ENCODE measurements around the gene NDFIP1. TPM values are rescaled to one million over a fixed set of nuclear protein-coding genes. Genes with fewer than 3 reads are reported as not detected.

Gene NDFIP1
- total and polyA plus RNA-seq, 2 experiments from 2014 or later: 78.0 to 83.5 TPM

GRCh38 chr5:142191776-142192175 is 83.2 kb downstream of the NDFIP1 start:
- Histone ChIP-seq H3K36me3 (no peaks in the 10 kb centered on the region), H3K4me1 (ENCODE audit: low read depth) (peaks cover 11% of the 10 kb centered on the region), H3K27me3 (no peaks in the 10 kb centered on the region), H3K27ac (no peak overlapping the region), H3K9me3 (ENCODE audit: low read depth) (no peaks in the 10 kb centered on the region), H3K4me3 (no peak overlapping the region)
- no peak for DNase-seq (ENCODE audit: low read depth in 1 of 2, low spot score in 1 of 2)
- no peak for TF ChIP-seq CTCF (IDR thresholded peaks at IDR 0.05; ENCODE audit: low read depth, low read length)

GRCh38 chr5:142192286-142193113 is 83.9 kb downstream of the NDFIP1 start:
- DNase-seq (ENCODE audit: low read depth in 1 of 2, low spot score in 1 of 2): no peak
- Histone ChIP-seq H3K9me3 (ENCODE audit: low read depth) (no peaks in the 10 kb centered on the region), H3K36me3 (no peaks in the 10 kb centered on the region), H3K27me3 (no peaks in the 10 kb centered on the region), H3K4me3 (no peak overlapping the region), H3K4me1 (ENCODE audit: low read depth) (peaks cover 11% of the 10 kb centered on the region), H3K27ac (no peak overlapping the region)
- TF ChIP-seq CTCF (IDR thresholded peaks at IDR 0.05; ENCODE audit: low read depth, low read length): no peak

- no peak for TF ChIP-seq CTCF (IDR thresholded peaks at IDR 0.05; ENCODE audit: low read depth, low read length)
These were observed 84.5 kb downstream of the NDFIP1 start for GRCh38 chr5:142193114-142193428.

GRCh38 chr5:142197098-142197497 is 88.5 kb downstream of the NDFIP1 start:
- H3K27ac ChIP-seq: no peak overlapping the region

More at GRCh38 chr5:142193114-142193428, 84.5 kb downstream of the NDFIP1 start:
- Histone ChIP-seq H3K36me3 (no peaks in the 10 kb centered on the region), H3K9me3 (ENCODE audit: low read depth) (no peaks in the 10 kb centered on the region), H3K4me1 (ENCODE audit: low read depth) (peaks cover 11% of the 10 kb centered on the region), H3K27me3 (no peaks in the 10 kb centered on the region), H3K27ac (no peak overlapping the region), H3K4me3 (no peak overlapping the region)
- no peak for DNase-seq (ENCODE audit: low read depth in 1 of 2, low spot score in 1 of 2)

GRCh38 chr5:142197781-142198180 is 89.2 kb downstream of the NDFIP1 start:
- H3K9me3 ChIP-seq (ENCODE audit: low read depth): no peaks in the 10 kb centered on the region
- no peaks in the 10 kb centered on the region for H3K4me1 ChIP-seq (ENCODE audit: low read depth)
- no peak overlapping the region for H3K27ac ChIP-seq
- H3K36me3 ChIP-seq: no peaks in the 10 kb centered on the region
- TF ChIP-seq CTCF (IDR thresholded peaks at IDR 0.05; ENCODE audit: low read depth, low read length): no peak
- DNase-seq (ENCODE audit: low read depth in 1 of 2, low spot score in 1 of 2): no peak
- no peak overlapping the region for H3K4me3 ChIP-seq
- no peaks in the 10 kb centered on the region for H3K27me3 ChIP-seq

More at GRCh38 chr5:142197098-142197497, 88.5 kb downstream of the NDFIP1 start:
- Histone ChIP-seq H3K9me3 (ENCODE audit: low read depth) (no peaks in the 10 kb centered on the region), H3K27me3 (no peaks in the 10 kb centered on the region), H3K4me3 (no peak overlapping the region), H3K36me3 (no peaks in the 10 kb centered on the region), H3K4me1 (ENCODE audit: low read depth) (no peaks in the 10 kb centered on the region)
- peak in 1 of 2 donors; percentile 24 for DNase-seq (ENCODE audit: low read depth in 1 of 2, low spot score in 1 of 2)
- TF ChIP-seq CTCF (IDR thresholded peaks at IDR 0.05; ENCODE audit: low read depth, low read length): no peak
